Measurements from ENCODE around the gene CAGE1.

- peak in 1 of 7 experiments; percentile 8 for TF ChIP-seq CTCF (IDR thresholded peaks at IDR 0.05)
- peak in 1 of 4 donors; percentile 27 for TF ChIP-seq POLR2A (IDR thresholded peaks at IDR 0.05)
- no peak for TF ChIP-seq EP300 (IDR thresholded peaks at IDR 0.05)
- peak; percentile 62 to 92 (median 79) for TF ChIP-seq POLR2AphosphoS5 (IDR thresholded peaks at IDR 0.05)
These were observed at the start of gene CAGE1, which contains the start of gene RIOK1 for GRCh38 chr6:7389451-7390225.

Measured in stomach (tissue), 4 donors.